Lung (tissue), 13 donors: ENCODE measurements around the gene ENTPD7. TPM values are rescaled to one million over a fixed set of nuclear protein-coding genes. Genes with fewer than 3 reads are reported as not detected.

Source experiments
- ATAC-seq: fragments of 200-7000 bp; cut with Tn5 transposase; one replicate; pipeline ENCODE4 v1.9.1; 2020; ENCODE audit warnings: moderate number of reproducible peaks; ENCODE audit not compliant: insufficient read depth, low FRiP score
- DNase-seq, 3 donors: peaks; one replicate each; pipeline ENCODE4 v3.0.0-alpha.2; 2013 to 2017
- H3K27ac ChIP-seq, 2 donors: one replicate each; pipeline ENCODE4 v1.5.1; 2013; ENCODE audit warnings: mild to moderate bottlenecking in 2 of 2, moderate library complexity in 2 of 2, control low read depth in 1 of 2, inconsistent platforms in 1 of 2, low read depth in 1 of 2, low read length in 1 of 2
- H3K27me3 ChIP-seq, 3 donors: one replicate each; pipeline ENCODE4 v1.5.1; 2013; ENCODE audit warnings: low read length in 2 of 3; ENCODE audit not compliant: control insufficient read depth in 3 of 3, insufficient read depth in 3 of 3
- H3K36me3 ChIP-seq, 4 donors: one replicate each; pipeline ENCODE4 v1.5.1; 2013; ENCODE audit warnings: low read length in 4 of 4, mild to moderate bottlenecking in 1 of 4, moderate library complexity in 1 of 4; ENCODE audit not compliant: control insufficient read depth in 4 of 4, insufficient read depth in 4 of 4
- H3K4me1 ChIP-seq, 5 donors: one replicate each; pipeline ENCODE4 v1.5.1; 2013; ENCODE audit warnings: low read length in 5 of 5, mild to moderate bottlenecking in 2 of 5, moderate library complexity in 1 of 5; ENCODE audit not compliant: control insufficient read depth in 5 of 5, insufficient read depth in 5 of 5
- H3K4me3 ChIP-seq: one replicate; pipeline ENCODE4 v1.5.1; 2013; ENCODE audit warnings: mild to moderate bottlenecking, control low read depth, moderate library complexity
- H3K9ac ChIP-seq, 2 donors: one replicate each; pipeline ENCODE4 v1.5.1; 2013; ENCODE audit warnings: low read length in 2 of 2, control low read depth in 1 of 2; ENCODE audit not compliant: insufficient read depth in 1 of 2
- H3K9me3 ChIP-seq, 4 donors: one replicate each; pipeline ENCODE4 v1.5.1; 2013; ENCODE audit warnings: low read length in 3 of 4, mild to moderate bottlenecking in 1 of 4, moderate library complexity in 1 of 4; ENCODE audit not compliant: control insufficient read depth in 4 of 4, insufficient read depth in 3 of 4
- CTCF ChIP-seq: IDR thresholded peaks from 2 replicates; pipeline ENCODE4 v1.5.1; 2012; ENCODE audit warnings: mild to moderate bottlenecking; ENCODE audit errors: control extremely low read depth, extremely low read depth
- WGBS, 2 donors: extraction: QIAGEN DNeasy Blood & Tissue Kit; methylation state at CpG; one replicate each; pipeline ENCODE4 v1.1.7; 2013; 5-methylcytosine and 5-hydroxymethylcytosine counted together
- polyA plus RNA-seq, 2 donors: library from polyadenylated mRNA; stranded (reverse); fragments of 200-250 nt; gene quantifications; one replicate each; pipeline ENCODE4 v1.2.1, GENCODE V29; 2013
- small RNA-seq: library from RNA; depleted of rRNA; stranded (forward); fragments of <200 nt; gene quantifications from one replicate; pipeline ENCODE3, GENCODE V24; 2014; ENCODE audit warnings: low replicate concordance
- total RNA-seq, 2 donors: library from RNA; depleted of rRNA in 1 of 2; stranded (reverse); fragments of >200 nt in 1 of 2; gene quantifications; one replicate each; pipeline ENCODE4 v1.2.1, GENCODE V29; 2014 to 2021
- donor health status: control.
- donor health status: control.
- donor health status: Bipolar disorder and iron deficiency.
- donor health status: healthy.
- donor health status: DM: yes; HTN: yes; CAD: no.

The ENTPD7 gene
- total and polyA plus RNA-seq, 4 donors: 1.0 to 14.6 (median 10.6) TPM

- peaks cover 0 to 6% (median 0%) of the 10 kb centered on the region in 5 donors for H3K4me1 ChIP-seq
- H3K27me3 ChIP-seq: no peaks in the 10 kb centered on the region
- DNase-seq: no peak
- ATAC-seq: no peak
- TF ChIP-seq CTCF: no peak
- H3K9ac ChIP-seq: no peak overlapping the region
- no peaks in the 10 kb centered on the region for H3K9me3 ChIP-seq
- peaks cover 8 to 27% (median 20%) of the 10 kb centered on the region in 4 donors for H3K36me3 ChIP-seq
- H3K27ac ChIP-seq: no peak overlapping the region
- no peak overlapping the region for H3K4me3 ChIP-seq
Observed at GRCh38 chr10:99750641-99751040, 91.3 kb downstream of the ENTPD7 start.

GRCh38 chr10:99754670-99755069, 95.4 kb downstream of the ENTPD7 start:
- no peaks in the 10 kb centered on the region for H3K9me3 ChIP-seq
- H3K27me3 ChIP-seq: no peaks in the 10 kb centered on the region
- no peak overlapping the region for H3K27ac ChIP-seq
- ATAC-seq (no peak), DNase-seq (no peak)
- no peak overlapping the region for H3K4me3 ChIP-seq
- H3K4me1 ChIP-seq: peaks cover 0 to 13% (median 0%) of the 10 kb centered on the region in 5 donors
- 94 to 96% methylated on average over 1 of the region's 1 CpG for WGBS, 2 donors
- peaks cover 4 to 26% (median 14%) of the 10 kb centered on the region in 4 donors for H3K36me3 ChIP-seq
- no peak for TF ChIP-seq CTCF
- H3K9ac ChIP-seq: no peak overlapping the region

Small RNA genes lying within 50 kb of the gene (small RNA-seq; reads per million reads assigned to genes)
- not detected for gene AL133353.1

Other genes with a start within 250 kb of the ENTPD7 start
- 10 to 100 TPM; 14.6 to 35.3 TPM for gene GOT1, start 228.9 kb upstream of the ENTPD7 start, total RNA-seq
- gene GOT1, start 228.9 kb upstream of the ENTPD7 start, polyA plus RNA-seq: 10 to 100 TPM; 21.9 to 26.1 TPM
- gene NKX2-3, start 126.6 kb upstream of the ENTPD7 start, total RNA-seq: not detected
- gene NKX2-3, start 126.6 kb upstream of the ENTPD7 start, polyA plus RNA-seq: not detected
- gene SLC25A28, start 39.1 kb upstream of the ENTPD7 start, total RNA-seq: 10 to 100 TPM; 31.1 to 47.9 TPM
- gene SLC25A28, start 39.1 kb upstream of the ENTPD7 start, polyA plus RNA-seq: 10 to 100 TPM; 47.2 to 86.9 TPM
- 10 to 100 TPM; 37.6 to 37.7 TPM for gene COX15, start 72.6 kb downstream of the ENTPD7 start, total RNA-seq
- 10 to 100 TPM; 13.5 to 15.5 TPM for gene COX15, start 72.6 kb downstream of the ENTPD7 start, polyA plus RNA-seq
- gene CUTC, start 72.7 kb downstream of the ENTPD7 start, total RNA-seq: 10 to 100 TPM; 13.0 to 20.2 TPM
- 10 to 100 TPM; 20.9 to 24.7 TPM for gene CUTC, start 72.7 kb downstream of the ENTPD7 start, polyA plus RNA-seq
- 1 to 10 TPM; 1.1 to 1.3 TPM for gene ABCC2, start 123.1 kb downstream of the ENTPD7 start, total RNA-seq
- under 1 TPM; 0.47 to 0.82 TPM for gene ABCC2, start 123.1 kb downstream of the ENTPD7 start, polyA plus RNA-seq